NCI-H2196 (cell line): ENCODE data around the gene OR52E5.

Experiments
- DNase-seq: peaks from one replicate; lab custom pipeline; 2025; ENCODE audit not compliant: unreplicated experiment; lab: John Stamatoyannopoulos, UW

OR52E5 gene

GRCh38 chr11:5892908-5893307 is at the start of gene OR52E5:
OR52E5 (plus strand) TSS chr11:5893208; CDS start chr11:5900777, 7,569 bp downstream.
- DNase-seq, result no peak

- no peak for DNase-seq
Measured at GRCh38 chr11:5846701-5847100, 46.3 kb upstream of the OR52E5 start.

- DNase-seq, result no peak
Measured at GRCh38 chr11:5847711-5848110, 45.3 kb upstream of the OR52E5 start.

- no peak for DNase-seq
Measured at GRCh38 chr11:5851002-5851401, 42.0 kb upstream of the OR52E5 start.

- no peak for DNase-seq
Measured at GRCh38 chr11:5857590-5857989, 35.4 kb upstream of the OR52E5 start, which contains the start of gene OR52E8. OR52E8 (minus strand) TSS chr11:5857690; CDS start chr11:5857690, 0 bp downstream.

GRCh38 chr11:5865826-5866225 is 27.2 kb upstream of the OR52E5 start:
- DNase-seq, result no peak

- DNase-seq, result no peak
Measured at GRCh38 chr11:5878564-5878963, 14.4 kb upstream of the OR52E5 start.

GRCh38 chr11:5880329-5880728 is 12.7 kb upstream of the OR52E5 start, which contains the start of gene OR52E4:
OR52E4 (plus strand) TSS chr11:5880629; CDS start chr11:5884293, 3,664 bp downstream.
- DNase-seq, result no peak

- no peak for DNase-seq
Measured at GRCh38 chr11:5881756-5882155, 11.3 kb upstream of the OR52E5 start.

GRCh38 chr11:5887172-5887571 is 5.8 kb upstream of the OR52E5 start:
- no peak for DNase-seq

GRCh38 chr11:5887661-5888060 is 5.3 kb upstream of the OR52E5 start:
- no peak for DNase-seq

- peak; percentile 32 for DNase-seq
Measured at GRCh38 chr11:5891216-5891800, 1.7 kb upstream of the OR52E5 start.

GRCh38 chr11:5899534-5899933 is 6.5 kb downstream of the OR52E5 start:
- DNase-seq, result no peak

GRCh38 chr11:5910540-5910939 is 17.5 kb downstream of the OR52E5 start:
- DNase-seq, result no peak

GRCh38 chr11:5922749-5923426 is 29.9 kb downstream of the OR52E5 start:
- no peak for DNase-seq

- no peak for DNase-seq
Measured at GRCh38 chr11:5923427-5923776, 30.4 kb downstream of the OR52E5 start.

- no peak for DNase-seq
Measured at GRCh38 chr11:5923794-5924193, 30.8 kb downstream of the OR52E5 start.

GRCh38 chr11:5928271-5928670 is 35.3 kb downstream of the OR52E5 start:
- DNase-seq, result no peak

- no peak for DNase-seq
Measured at GRCh38 chr11:5928811-5929210, 35.8 kb downstream of the OR52E5 start.

GRCh38 chr11:5929571-5930368 is 36.8 kb downstream of the OR52E5 start:
- no peak for DNase-seq

GRCh38 chr11:5930614-5931013 is 37.6 kb downstream of the OR52E5 start:
- DNase-seq, result no peak

GRCh38 chr11:5931061-5931460 is 38.1 kb downstream of the OR52E5 start:
- DNase-seq, result no peak
